SU-DHL-6 (cell line): ENCODE measurements around the gene AKT3.

Experiments used
- H2AFZ ChIP-seq: fragments of 200-600 bp; sonication (generic); 2 replicates; pipeline ENCODE4 v1.6.1; 2014; ENCODE audit warnings: low read depth, mild to moderate bottlenecking, moderate library complexity, mixed read lengths, antibody characterized with exemption, low read length; ENCODE audit not compliant: severe bottlenecking
- H3F3A ChIP-seq: fragments of 200-600 bp; shearing (Covaris generic); 2 replicates; pipeline ENCODE4 v1.6.0; 2016; ENCODE audit warnings: antibody characterized with exemption, mild to moderate bottlenecking; ENCODE audit not compliant: insufficient read depth
- H3K27ac ChIP-seq: fragments of 200-600 bp; sonication (generic); 2 replicates; pipeline ENCODE4 v1.5.1; 2016; ENCODE audit warnings: low read depth, mild to moderate bottlenecking, low read length, moderate library complexity, mixed read lengths
- H3K27me3 ChIP-seq: fragments of 200-600 bp; sonication (generic), shearing (Covaris generic); 2 replicates; pipeline ENCODE4 v1.6.0; 2014; ENCODE audit warnings: mild to moderate bottlenecking, low read length
- H3K36me3 ChIP-seq: fragments of 200-600 bp; sonication (generic); 2 replicates; pipeline ENCODE4 v1.6.1; 2014; ENCODE audit warnings: mild to moderate bottlenecking, low read length, mixed read lengths
- H3K4me2 ChIP-seq: fragments of 300-600, 200-600 bp; shearing (Covaris generic), sonication (generic); 2 replicates; pipeline ENCODE4 v1.6.0; 2014; ENCODE audit warnings: low read length, low read depth, mild to moderate bottlenecking; ENCODE audit not compliant: poor library complexity, severe bottlenecking
- H3K4me3 ChIP-seq: fragments of 200-600 bp; sonication (generic); 2 replicates; pipeline ENCODE4 v1.5.1; 2014; ENCODE audit warnings: antibody characterized with exemption, low read length, mild to moderate bottlenecking, mixed read lengths; ENCODE audit not compliant: insufficient read depth, poor library complexity, severe bottlenecking
- H3K79me2 ChIP-seq: fragments of 200-600 bp; sonication (generic); 2 replicates; pipeline ENCODE4 v1.6.1; 2014; ENCODE audit warnings: mild to moderate bottlenecking, low read length, moderate library complexity; ENCODE audit not compliant: insufficient read depth
- H3K9ac ChIP-seq: fragments of 200-600 bp; sonication (generic); 2 replicates; pipeline ENCODE4 v1.7.0; 2014; ENCODE audit warnings: mild to moderate bottlenecking, low read length
- H3K9me2 ChIP-seq: fragments of 200-600 bp; sonication (generic); replicated peaks from 2 replicates; pipeline ENCODE4 v1.6.1; 2014; ENCODE audit warnings: low read length; ENCODE audit not compliant: insufficient read depth
- H3K9me3 ChIP-seq: fragments of 200-600 bp; sonication (generic); 2 replicates; pipeline ENCODE4 v1.6.1; 2014; ENCODE audit warnings: low read length, mixed read lengths; ENCODE audit not compliant: insufficient read depth
- H4K20me1 ChIP-seq: fragments of 200-600 bp; sonication (generic); 2 replicates; pipeline ENCODE4 v1.6.1; 2014; ENCODE audit warnings: low read depth, mild to moderate bottlenecking, antibody characterized with exemption, low read length, moderate library complexity, mixed read lengths
- CTCF ChIP-seq: fragments of 200-600 bp; sonication (generic); IDR thresholded peaks from one replicate; pipeline ENCODE4 v1.5.1; 2017; ENCODE audit warnings: antibody characterized with exemption, mild to moderate bottlenecking, low read length, moderate library complexity; ENCODE audit not compliant: insufficient read depth, poor library complexity, severe bottlenecking
- EZH2phosphoT487 ChIP-seq: fragments of 200-600 bp; sonication (generic), shearing (Covaris generic); conservative IDR thresholded peaks from 2 replicates; pipeline ENCODE4 v1.6.1; 2018; ENCODE audit warnings: mild to moderate bottlenecking, antibody characterized with exemption, low read length, moderate library complexity, mixed read lengths

AKT3 gene

GRCh38 chr1:243791586-243792267 lies 58.3 kb downstream of the AKT3 start:
- Histone ChIP-seq H3K9me3 (no peaks in the 10 kb centered on the region), H3F3A (no peaks in the 10 kb centered on the region), H3K36me3 (no peaks in the 10 kb centered on the region), H2AFZ (no peak overlapping the region), H3K9ac (no peak overlapping the region), H4K20me1 (no peaks in the 10 kb centered on the region), H3K4me3 (no peak overlapping the region), H3K27me3 (no peaks in the 10 kb centered on the region), H3K4me2 (no peak overlapping the region), H3K79me2 (no peaks in the 10 kb centered on the region), H3K9me2 (no peaks in the 10 kb centered on the region), H3K27ac (no peak overlapping the region)
- no peak for TF ChIP-seq EZH2phosphoT487
- no peak for TF ChIP-seq CTCF

GRCh38 chr1:243790404-243790803 lies 59.6 kb downstream of the AKT3 start:
- Histone ChIP-seq H3K36me3 (no peaks in the 10 kb centered on the region), H3K4me3 (no peak overlapping the region), H4K20me1 (no peaks in the 10 kb centered on the region), H3K9me3 (no peaks in the 10 kb centered on the region), H2AFZ (no peak overlapping the region), H3K9me2 (no peaks in the 10 kb centered on the region), H3F3A (no peaks in the 10 kb centered on the region), H3K27ac (no peak overlapping the region), H3K9ac (no peak overlapping the region), H3K79me2 (no peaks in the 10 kb centered on the region), H3K4me2 (no peak overlapping the region), H3K27me3 (no peaks in the 10 kb centered on the region)
- TF ChIP-seq CTCF (no peak), EZH2phosphoT487 (no peak)

DNA sequence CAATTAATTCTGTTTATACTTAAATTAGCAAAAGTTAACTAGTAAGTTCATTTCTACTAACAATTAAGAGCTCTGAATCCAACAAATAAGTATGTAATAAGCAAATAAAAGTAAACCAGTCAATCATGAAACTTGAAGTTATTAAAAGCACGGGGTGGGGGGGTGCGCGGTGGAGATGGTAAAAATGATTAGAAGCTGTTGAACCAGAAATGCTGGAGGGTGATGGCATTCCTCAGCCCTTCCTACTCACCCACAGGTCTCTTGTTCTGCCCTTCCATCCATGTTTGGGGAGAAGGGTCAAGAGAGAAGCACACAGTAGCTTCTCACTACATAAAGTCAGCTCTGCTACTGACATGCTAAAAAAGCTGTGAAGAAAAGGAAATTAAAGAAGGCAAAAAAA lies 63.5 kb downstream of the AKT3 start:
- no peaks in the 10 kb centered on the region for H3K36me3 ChIP-seq
- TF ChIP-seq EZH2phosphoT487 (no peak), CTCF (no peak)
- no peaks in the 10 kb centered on the region for H3K9me2 ChIP-seq
- H3K9me3 ChIP-seq, result no peaks in the 10 kb centered on the region
- no peak overlapping the region for H3K9ac ChIP-seq
- no peak overlapping the region for H3K4me3 ChIP-seq
- H3K27me3 ChIP-seq, result no peaks in the 10 kb centered on the region
- H3K79me2 ChIP-seq, result no peaks in the 10 kb centered on the region
- no peaks in the 10 kb centered on the region for H4K20me1 ChIP-seq
- H3K4me2 ChIP-seq, result no peak overlapping the region
- H3F3A ChIP-seq, result no peaks in the 10 kb centered on the region
- no peak overlapping the region for H3K27ac ChIP-seq
- H2AFZ ChIP-seq, result no peak overlapping the region
